OCI-LY1 (cell line): ENCODE measurements around the gene FLT3LG.

Source experiments
- H2AFZ ChIP-seq: fragments of 200-600 bp; sonication (generic), shearing (Covaris generic); 2 replicates; pipeline ENCODE4 v1.6.0; 2014; ENCODE audit warnings: antibody characterized with exemption, mild to moderate bottlenecking, low read length
- H3F3A ChIP-seq: fragments of 200-600 bp; sonication (generic), shearing (Covaris generic); 2 replicates; pipeline ENCODE4 v1.6.0; 2014; ENCODE audit warnings: mild to moderate bottlenecking, antibody characterized with exemption, low read length, moderate library complexity; ENCODE audit not compliant: insufficient read depth
- H3K27ac ChIP-seq: fragments of 200-600 bp; sonication (generic); 2 replicates; pipeline ENCODE4 v1.5.1; 2014; ENCODE audit warnings: low read length, mixed run types, mild to moderate bottlenecking, low read depth; ENCODE audit not compliant: poor library complexity, severe bottlenecking
- H3K27me3 ChIP-seq: fragments of 200-600 bp; sonication (generic); 2 replicates; pipeline ENCODE4 v1.6.0; 2014; ENCODE audit warnings: antibody characterized with exemption, mild to moderate bottlenecking, low read length, moderate library complexity; ENCODE audit not compliant: insufficient read depth
- H3K36me3 ChIP-seq: fragments of 200-600 bp; sonication (generic); 2 replicates; pipeline ENCODE4 v1.6.1; 2014; ENCODE audit warnings: mild to moderate bottlenecking, antibody characterized with exemption, low read length, moderate library complexity, mixed read lengths; ENCODE audit not compliant: insufficient read depth
- H3K4me1 ChIP-seq: fragments of 200-600 bp; sonication (generic); 2 replicates; pipeline ENCODE4 v1.5.1; 2014; ENCODE audit warnings: mild to moderate bottlenecking, low read length, moderate library complexity; ENCODE audit not compliant: insufficient read depth, severe bottlenecking
- H3K4me2 ChIP-seq: fragments of 200-600 bp; sonication (generic), shearing (Covaris generic); 2 replicates; pipeline ENCODE4 v1.6.1; 2014; ENCODE audit warnings: low read length
- H3K4me3 ChIP-seq: fragments of 200-600 bp; sonication (generic); 2 replicates; pipeline ENCODE4 v1.5.1; 2014; ENCODE audit warnings: low read length, low read depth, mild to moderate bottlenecking, mixed read lengths; ENCODE audit not compliant: poor library complexity, severe bottlenecking
- H3K79me2 ChIP-seq: fragments of 200-600 bp; shearing (Covaris generic); 2 replicates; pipeline ENCODE4 v1.6.1; 2016; ENCODE audit warnings: mixed run types, low read length, mixed read lengths; ENCODE audit not compliant: insufficient read depth
- H3K9ac ChIP-seq: fragments of 200-600 bp; sonication (generic), shearing (Covaris generic); 2 replicates; pipeline ENCODE4 v1.6.1; 2014; ENCODE audit warnings: mild to moderate bottlenecking, low read length, mixed read lengths
- H3K9me2 ChIP-seq: fragments of 200-600 bp; sonication (generic), shearing (Covaris generic); 2 replicates; pipeline ENCODE4 v1.6.1; 2014; ENCODE audit warnings: low read depth, mild to moderate bottlenecking, low read length, mixed read lengths
- H3K9me3 ChIP-seq: fragments of 200-600 bp; shearing (Covaris generic); 2 replicates; pipeline ENCODE4 v1.6.1; 2014; ENCODE audit warnings: low read length, mixed read lengths
- H4K20me1 ChIP-seq: fragments of 200-600 bp; sonication (generic), shearing (Covaris generic); 2 replicates; pipeline ENCODE4 v1.6.0; 2016; ENCODE audit warnings: mild to moderate bottlenecking, low read length; ENCODE audit not compliant: insufficient read depth
- CTCF ChIP-seq: fragments of 200-600 bp; sonication (generic), shearing (Covaris generic); IDR thresholded peaks from 2 replicates; pipeline ENCODE4 v1.5.1; 2017; ENCODE audit warnings: mild to moderate bottlenecking, antibody characterized with exemption, low read length, moderate library complexity, mixed read lengths
- EZH2 ChIP-seq: fragments of 200-600 bp; sonication (generic), shearing (Covaris generic); IDR thresholded peaks from 2 replicates; pipeline ENCODE4 v1.8.0; 2017; ENCODE audit warnings: borderline replicate concordance, mixed run types, mild to moderate bottlenecking, antibody characterized with exemption, low read length, moderate library complexity, mixed read lengths

FLT3LG gene

GRCh38 chr19:49506575-49507105 lies 32.6 kb downstream of the FLT3LG start:
- Histone ChIP-seq H3K9ac (no peak overlapping the region), H3K4me2 (no peak overlapping the region), H4K20me1 (no peaks in the 10 kb centered on the region), H2AFZ (no peak overlapping the region), H3K9me3 (no peaks in the 10 kb centered on the region), H3K4me3 (no peak overlapping the region), H3K36me3 (no peaks in the 10 kb centered on the region), H3K27me3 (no peaks in the 10 kb centered on the region), H3F3A (no peaks in the 10 kb centered on the region), H3K9me2 (no peaks in the 10 kb centered on the region), H3K4me1 (no peaks in the 10 kb centered on the region), H3K27ac (no peak overlapping the region), H3K79me2 (no peaks in the 10 kb centered on the region)
- TF ChIP-seq CTCF (peak; percentile 90), EZH2 (no peak)

GRCh38 chr19:49507803-49508494 lies 33.9 kb downstream of the FLT3LG start:
- Histone ChIP-seq H3F3A (no peaks in the 10 kb centered on the region), H3K27ac (no peak overlapping the region), H3K79me2 (no peaks in the 10 kb centered on the region), H3K36me3 (no peaks in the 10 kb centered on the region), H3K4me2 (no peak overlapping the region), H4K20me1 (no peaks in the 10 kb centered on the region), H3K4me3 (no peak overlapping the region), H2AFZ (no peak overlapping the region), H3K9me2 (no peaks in the 10 kb centered on the region), H3K9me3 (no peaks in the 10 kb centered on the region), H3K27me3 (no peaks in the 10 kb centered on the region), H3K9ac (no peak overlapping the region), H3K4me1 (no peaks in the 10 kb centered on the region)
- TF ChIP-seq CTCF (no peak), EZH2 (no peak)

- H3K79me2 ChIP-seq = no peaks in the 10 kb centered on the region
- no peak overlapping the region for H2AFZ ChIP-seq
- H3K9ac ChIP-seq = peak overlapping the region; percentile 70
- H3F3A ChIP-seq = no peaks in the 10 kb centered on the region
- H3K27me3 ChIP-seq = no peaks in the 10 kb centered on the region; the same call in 1 of the 2 replicates
- no peak overlapping the region for H3K27ac ChIP-seq
- H3K4me3 ChIP-seq = peak overlapping the region; percentile 68
- no peaks in the 10 kb centered on the region for H3K36me3 ChIP-seq
- peaks cover 12% of the 10 kb centered on the region for H3K4me1 ChIP-seq
- no peak for TF ChIP-seq CTCF
- TF ChIP-seq EZH2 = no peak
- H3K9me3 ChIP-seq = no peaks in the 10 kb centered on the region
- H3K9me2 ChIP-seq = no peaks in the 10 kb centered on the region
- H3K4me2 ChIP-seq = peak overlapping the region; percentile 77
- no peaks in the 10 kb centered on the region for H4K20me1 ChIP-seq
Observed at GRCh38 chr19:49512970-49513745, 39.1 kb downstream of the FLT3LG start.
